ENCODE results near the gene FCRLB.

DNA sequence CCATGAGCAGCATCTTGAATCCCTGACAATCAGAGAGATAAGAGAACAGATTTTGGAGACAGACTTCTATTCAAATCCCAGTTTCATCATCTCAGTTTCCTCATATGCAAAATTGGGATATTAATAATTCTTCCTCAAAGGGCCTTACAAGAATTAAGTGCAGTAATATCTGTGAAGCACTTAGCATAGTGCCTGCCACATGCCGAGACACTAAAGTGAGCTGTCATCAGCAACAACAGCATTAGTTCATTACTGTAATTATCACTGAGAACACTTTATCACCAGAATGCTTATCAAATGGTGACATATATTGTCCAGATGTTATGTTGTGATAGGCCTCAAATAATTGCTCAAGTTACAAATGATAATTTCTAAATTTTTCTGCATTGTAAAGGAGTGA is 922 bp upstream of the FCRLB start:
- TF ChIP-seq, protein P1, sequence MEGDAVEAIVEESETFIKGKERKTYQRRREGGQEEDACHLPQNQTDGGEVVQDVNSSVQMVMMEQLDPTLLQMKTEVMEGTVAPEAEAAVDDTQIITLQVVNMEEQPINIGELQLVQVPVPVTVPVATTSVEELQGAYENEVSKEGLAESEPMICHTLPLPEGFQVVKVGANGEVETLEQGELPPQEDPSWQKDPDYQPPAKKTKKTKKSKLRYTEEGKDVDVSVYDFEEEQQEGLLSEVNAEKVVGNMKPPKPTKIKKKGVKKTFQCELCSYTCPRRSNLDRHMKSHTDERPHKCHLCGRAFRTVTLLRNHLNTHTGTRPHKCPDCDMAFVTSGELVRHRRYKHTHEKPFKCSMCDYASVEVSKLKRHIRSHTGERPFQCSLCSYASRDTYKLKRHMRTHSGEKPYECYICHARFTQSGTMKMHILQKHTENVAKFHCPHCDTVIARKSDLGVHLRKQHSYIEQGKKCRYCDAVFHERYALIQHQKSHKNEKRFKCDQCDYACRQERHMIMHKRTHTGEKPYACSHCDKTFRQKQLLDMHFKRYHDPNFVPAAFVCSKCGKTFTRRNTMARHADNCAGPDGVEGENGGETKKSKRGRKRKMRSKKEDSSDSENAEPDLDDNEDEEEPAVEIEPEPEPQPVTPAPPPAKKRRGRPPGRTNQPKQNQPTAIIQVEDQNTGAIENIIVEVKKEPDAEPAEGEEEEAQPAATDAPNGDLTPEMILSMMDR (IDR thresholded peaks at IDR 0.05), result no peak
- TF ChIP-seq POLR2A (IDR thresholded peaks at IDR 0.05), result no peak
- TF ChIP-seq POLR2AphosphoS5 (IDR thresholded peaks at IDR 0.05), result no peak

Data from breast epithelium (tissue), 3 donors.